Neural progenitor cell (in vitro differentiated cells): ENCODE data around the gene SEMA4G. TPM values are rescaled to one million over a fixed set of nuclear protein-coding genes. Genes with fewer than 3 reads are reported as not detected.

Experiments
- DNase-seq: peaks from one replicate; pipeline ENCODE4 v3.0.0-alpha.2; 2016; ENCODE audit warnings: low spot score
- H2AFZ ChIP-seq: fragments of 200-600 bp; sonication (generic); replicated peaks from 2 replicates; pipeline ENCODE4 v1.6.1; 2016; ENCODE audit warnings: antibody characterized with exemption
- H3F3A ChIP-seq: fragments of 200-600 bp; sonication (generic); 2 replicates; pipeline ENCODE4 v1.6.1; 2016; ENCODE audit warnings: antibody characterized with exemption, low read depth
- H3K27ac ChIP-seq: fragments of 200-600 bp; sonication (generic); 2 replicates; pipeline ENCODE4 v1.5.1; 2016; ENCODE audit warnings: mild to moderate bottlenecking
- H3K27me3 ChIP-seq: fragments of 200-600 bp; sonication (generic); 2 replicates; pipeline ENCODE4 v1.6.1; 2016; ENCODE audit warnings: mild to moderate bottlenecking, moderate library complexity
- H3K36me3 ChIP-seq: fragments of 200-600 bp; sonication (generic); 2 replicates; pipeline ENCODE4 v1.5.1; 2016
- H3K4me1 ChIP-seq: fragments of 200-600 bp; sonication (generic); 2 replicates; pipeline ENCODE4 v1.6.1; 2016; ENCODE audit warnings: mixed run types
- H3K4me2 ChIP-seq: fragments of 200-600 bp; sonication (generic); 2 replicates; pipeline ENCODE4 v1.6.1; 2016
- H3K4me3 ChIP-seq: fragments of 200-600 bp; sonication (generic); 2 replicates; pipeline ENCODE4 v1.5.1; 2016
- H3K79me2 ChIP-seq: fragments of 200-600 bp; sonication (generic); 2 replicates; pipeline ENCODE4 v1.6.1; 2016; ENCODE audit warnings: low read depth
- H3K9ac ChIP-seq: fragments of 200-600 bp; sonication (generic); 2 replicates; pipeline ENCODE4 v1.6.1; 2016
- H3K9me3 ChIP-seq: fragments of 200-600 bp; sonication (generic); 2 replicates; pipeline ENCODE4 v1.5.1; 2016; ENCODE audit warnings: low read depth
- H4K20me1 ChIP-seq: fragments of 200-600 bp; sonication (generic); 2 replicates; pipeline ENCODE4 v1.6.1; 2016; ENCODE audit warnings: low read depth
- H3K27ac Mint-ChIP-seq: 3 replicates; pipeline ENCODE4 v1.8.0; 2021; ENCODE audit warnings: mixed read lengths
- H3K27me3 Mint-ChIP-seq: 2 replicates; pipeline ENCODE4 v1.8.0; 2022; ENCODE audit warnings: low read depth, mild to moderate bottlenecking, inconsistent platforms, moderate library complexity, mixed read lengths; ENCODE audit not compliant: insufficient read depth
- H3K36me3 Mint-ChIP-seq: 3 replicates; pipeline ENCODE4 v1.8.0; 2021; ENCODE audit warnings: mixed read lengths
- H3K4me1 Mint-ChIP-seq: 3 replicates; pipeline ENCODE4 v1.8.0; 2021; ENCODE audit warnings: mixed read lengths
- H3K4me3 Mint-ChIP-seq: 3 replicates; pipeline ENCODE4 v1.8.0; 2021; ENCODE audit warnings: mild to moderate bottlenecking, moderate library complexity, mixed read lengths
- H3K9me3 Mint-ChIP-seq: 3 replicates; pipeline ENCODE4 v1.8.0; 2020; ENCODE audit warnings: mixed read lengths
- CTCF ChIP-seq: fragments of 200-600 bp; sonication (generic); IDR thresholded peaks from 2 replicates; pipeline ENCODE4 v1.5.1; 2017; ENCODE audit warnings: antibody characterized with exemption, mild to moderate bottlenecking
- EZH2 ChIP-seq: fragments of 200-600 bp; sonication (generic); IDR thresholded peaks from 2 replicates; pipeline ENCODE4 v1.6.1; 2017; ENCODE audit warnings: antibody characterized with exemption, mild to moderate bottlenecking, moderate library complexity
- EZH2phosphoT487 ChIP-seq: fragments of 200-600 bp; sonication (generic); IDR thresholded peaks from 2 replicates; pipeline ENCODE4 v1.6.1; 2017; ENCODE audit warnings: antibody characterized with exemption
- total RNA-seq: library from RNA; depleted of rRNA; stranded (reverse); fragments of >200 nt; gene quantifications from 2 replicates; pipeline ENCODE4 v1.2.3, GENCODE V29; 2015; ENCODE audit warnings: low replicate concordance

The SEMA4G gene
- total RNA-seq, 1 donor from 2014 or later: 2.3 TPM

GRCh38 chr10:101011517-101012423 is 42.5 kb downstream of the SEMA4G start:
- H3K4me2 ChIP-seq: no peak overlapping the region
- DNase-seq: peak; percentile 65
- Mint-ChIP-seq H3K4me3 (no peak overlapping the region), H3K27ac (peak overlapping the region; percentile 25), H3K36me3 (no peaks in the 10 kb centered on the region), H3K9me3 (no peaks in the 10 kb centered on the region), H3K27me3 (peaks cover 21% of the 10 kb centered on the region), H3K4me1 (peaks cover 35% of the 10 kb centered on the region)
- no peak overlapping the region for H3K4me3 ChIP-seq
- H4K20me1 ChIP-seq: no peaks in the 10 kb centered on the region
- H3K36me3 ChIP-seq: no peaks in the 10 kb centered on the region
- no peak overlapping the region for H3K9ac ChIP-seq
- no peak overlapping the region for H2AFZ ChIP-seq
- TF ChIP-seq CTCF: peak; percentile 55
- no peak for TF ChIP-seq EZH2
- no peak for TF ChIP-seq EZH2phosphoT487
- H3K4me1 ChIP-seq: peaks cover 18% of the 10 kb centered on the region
- H3K27me3 ChIP-seq: peaks cover 25% of the 10 kb centered on the region
- no peak overlapping the region for H3K27ac ChIP-seq
- H3F3A ChIP-seq: peaks cover 17% of the 10 kb centered on the region
- no peaks in the 10 kb centered on the region for H3K79me2 ChIP-seq
- H3K9me3 ChIP-seq: no peaks in the 10 kb centered on the region

- Histone ChIP-seq H3K27me3 (peaks cover 35% of the 10 kb centered on the region), H3K27ac (no peak overlapping the region), H3K79me2 (no peaks in the 10 kb centered on the region), H2AFZ (no peak overlapping the region), H3K9me3 (no peaks in the 10 kb centered on the region), H3K36me3 (no peaks in the 10 kb centered on the region), H4K20me1 (no peaks in the 10 kb centered on the region), H3K4me1 (peaks cover 18% of the 10 kb centered on the region), H3K4me2 (no peak overlapping the region), H3F3A (peaks cover 11% of the 10 kb centered on the region), H3K9ac (no peak overlapping the region), H3K4me3 (no peak overlapping the region)
- peak; percentile 92 for DNase-seq
- TF ChIP-seq EZH2 (no peak), CTCF (peak; percentile 86)
- H3K4me3 Mint-ChIP-seq: peak overlapping the region; percentile 8
- H3K27ac Mint-ChIP-seq: no peak overlapping the region
- H3K27me3 Mint-ChIP-seq: peaks cover 27% of the 10 kb centered on the region
- no peaks in the 10 kb centered on the region for H3K9me3 Mint-ChIP-seq
- H3K36me3 Mint-ChIP-seq: no peaks in the 10 kb centered on the region
- H3K4me1 Mint-ChIP-seq: peaks cover 38% of the 10 kb centered on the region
Observed at GRCh38 chr10:101012525-101013364, 43.4 kb downstream of the SEMA4G start.

- H3K4me2 ChIP-seq: no peak overlapping the region
- no peak overlapping the region for H3K27ac Mint-ChIP-seq
Observed at GRCh38 chr10:101013365-101013825, 44.1 kb downstream of the SEMA4G start.

More at GRCh38 chr10:101013365-101013825, 44.1 kb downstream of the SEMA4G start:
- Mint-ChIP-seq H3K9me3 (no peaks in the 10 kb centered on the region), H3K4me3 (peak overlapping the region; percentile 8), H3K27me3 (peaks cover 25% of the 10 kb centered on the region), H3K4me1 (peaks cover 39% of the 10 kb centered on the region), H3K36me3 (no peaks in the 10 kb centered on the region)
- no peak overlapping the region for H3K27ac ChIP-seq
- H2AFZ ChIP-seq: no peak overlapping the region
- no peak overlapping the region for H3K4me3 ChIP-seq
- H3F3A ChIP-seq: peaks cover 17% of the 10 kb centered on the region
- TF ChIP-seq EZH2phosphoT487 (no peak), EZH2 (no peak), CTCF (no peak)
- H4K20me1 ChIP-seq: no peaks in the 10 kb centered on the region
- no peak overlapping the region for H3K9ac ChIP-seq
- peaks cover 19% of the 10 kb centered on the region for H3K4me1 ChIP-seq
- H3K79me2 ChIP-seq: no peaks in the 10 kb centered on the region
- H3K36me3 ChIP-seq: no peaks in the 10 kb centered on the region
- H3K9me3 ChIP-seq: no peaks in the 10 kb centered on the region
- peaks cover 41% of the 10 kb centered on the region for H3K27me3 ChIP-seq
- no peak for DNase-seq
